GM18861 (cell line): ENCODE measurements around the gene TEN1.

Source experiments
- ATAC-seq: cut with Tn5 transposase; IDR thresholded peaks from one replicate; pipeline ENCODE4 v1.9.1; 2021; ENCODE audit not compliant: unreplicated experiment

TEN1 gene

DNA sequence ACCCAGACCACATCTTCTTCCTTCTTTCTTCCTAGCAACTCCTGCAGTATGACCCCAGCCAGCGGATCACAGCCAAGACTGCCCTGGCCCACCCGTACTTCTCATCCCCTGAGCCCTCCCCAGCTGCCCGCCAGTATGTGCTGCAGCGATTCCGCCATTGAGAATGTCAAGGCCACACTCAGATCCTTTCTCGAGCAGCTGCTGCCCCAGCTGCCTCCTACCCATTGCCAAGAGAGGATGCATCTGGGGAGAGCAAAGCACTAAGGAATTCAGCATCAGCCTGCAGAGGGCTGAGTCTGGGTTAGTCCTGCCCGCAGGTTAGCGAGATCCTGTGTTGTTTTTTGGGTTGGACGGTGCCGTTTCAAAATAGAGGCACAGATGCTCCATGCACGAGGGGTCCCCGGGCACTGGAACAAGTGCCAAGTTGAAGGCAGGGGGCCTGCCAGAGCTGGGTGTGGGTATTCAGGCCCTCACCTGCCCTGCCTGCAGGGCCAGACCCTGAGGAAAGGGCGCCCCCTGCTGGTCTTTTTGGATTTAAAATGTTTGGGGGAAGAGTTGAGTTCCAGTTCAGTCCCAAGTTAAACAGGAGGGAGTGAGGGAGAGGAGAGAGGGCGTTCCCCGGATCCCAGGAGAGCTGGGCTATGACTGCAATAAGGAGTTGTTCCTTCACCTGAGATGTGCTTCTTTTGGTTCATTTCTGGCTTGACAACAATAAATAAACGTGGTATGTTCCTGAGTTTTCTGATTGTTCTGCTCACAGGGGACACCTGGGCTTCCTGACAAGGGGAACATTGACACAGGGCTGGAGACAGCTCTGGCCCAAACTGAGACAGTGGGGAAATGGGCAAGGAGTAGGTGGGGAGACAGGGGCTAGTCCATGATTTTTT lies 26.5 kb downstream of the TEN1 start:
- ATAC-seq: no peak

DNA sequence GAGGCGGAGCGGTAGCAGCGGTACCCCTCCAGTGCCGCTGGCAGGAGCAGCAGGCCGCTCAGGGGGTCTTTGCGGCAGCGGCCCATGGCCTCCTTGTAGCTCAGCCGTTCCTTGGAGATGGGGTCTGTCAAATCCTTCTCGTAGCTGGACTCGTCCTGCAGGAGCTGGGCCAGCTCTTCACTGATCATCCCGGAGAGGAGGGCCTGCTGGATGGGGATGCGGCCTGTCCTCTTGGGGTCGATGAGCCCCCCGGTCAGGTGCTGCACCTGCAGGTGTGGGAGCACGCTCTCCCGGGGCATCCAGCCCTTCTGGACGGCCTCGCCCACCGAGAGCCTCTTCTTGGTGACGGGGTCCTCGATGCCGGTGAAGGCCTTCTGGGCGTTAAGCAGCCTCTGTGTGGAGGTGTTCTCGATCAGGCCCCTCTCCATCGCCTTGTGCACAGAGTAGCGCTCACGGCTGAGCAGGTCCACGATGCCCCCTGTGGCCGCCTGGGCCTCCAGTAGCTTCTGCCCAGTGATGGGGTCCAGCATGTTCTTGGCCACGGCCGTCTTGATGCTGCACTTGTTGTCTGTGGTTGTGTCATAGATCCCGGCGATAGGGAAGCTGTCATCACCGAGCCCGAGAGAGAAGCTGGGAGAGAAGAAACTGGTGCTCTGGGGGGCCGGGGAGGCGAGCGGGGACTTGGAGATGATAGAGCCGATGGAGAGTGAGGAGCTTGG lies 28.2 kb downstream of the TEN1 start:
- no peak for ATAC-seq

DNA sequence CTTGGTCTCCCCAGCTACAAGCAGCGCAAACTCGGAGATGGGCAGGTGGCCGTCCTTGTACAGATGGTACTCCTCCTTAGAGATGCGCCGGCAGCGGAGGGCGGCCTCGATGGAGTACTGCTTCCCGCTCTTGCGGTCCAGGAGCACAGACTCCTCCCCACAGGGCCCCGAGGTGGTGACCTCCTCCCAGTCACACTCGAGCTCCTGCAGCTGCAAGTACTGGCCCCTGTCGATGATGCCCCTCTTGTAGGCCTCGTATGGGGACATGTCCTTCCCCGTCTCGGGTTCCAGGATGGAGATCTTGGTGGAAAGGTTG lies 28.8 kb downstream of the TEN1 start:
- ATAC-seq: no peak

DNA sequence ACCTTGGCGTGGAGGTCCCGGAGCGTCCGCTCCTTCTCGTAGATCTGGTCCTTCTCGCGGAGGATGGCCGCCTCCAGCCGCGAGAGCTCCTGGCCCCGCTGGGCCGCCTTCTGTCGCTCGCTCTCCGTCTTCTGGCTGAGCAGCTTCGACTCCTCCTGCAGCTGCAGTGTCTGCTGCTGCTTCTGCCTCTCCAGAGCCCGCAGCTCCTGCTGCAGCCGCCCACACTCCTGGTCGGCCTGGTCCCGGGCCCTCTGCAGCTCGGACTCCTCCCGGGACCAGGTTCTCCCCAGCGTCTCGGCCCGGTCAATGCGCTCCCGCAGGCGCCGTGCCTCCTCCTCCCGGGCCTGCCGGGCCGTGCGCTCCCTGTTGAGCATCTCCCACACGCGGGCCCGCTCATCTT lies 29.2 kb downstream of the TEN1 start:
- no peak for ATAC-seq

DNA sequence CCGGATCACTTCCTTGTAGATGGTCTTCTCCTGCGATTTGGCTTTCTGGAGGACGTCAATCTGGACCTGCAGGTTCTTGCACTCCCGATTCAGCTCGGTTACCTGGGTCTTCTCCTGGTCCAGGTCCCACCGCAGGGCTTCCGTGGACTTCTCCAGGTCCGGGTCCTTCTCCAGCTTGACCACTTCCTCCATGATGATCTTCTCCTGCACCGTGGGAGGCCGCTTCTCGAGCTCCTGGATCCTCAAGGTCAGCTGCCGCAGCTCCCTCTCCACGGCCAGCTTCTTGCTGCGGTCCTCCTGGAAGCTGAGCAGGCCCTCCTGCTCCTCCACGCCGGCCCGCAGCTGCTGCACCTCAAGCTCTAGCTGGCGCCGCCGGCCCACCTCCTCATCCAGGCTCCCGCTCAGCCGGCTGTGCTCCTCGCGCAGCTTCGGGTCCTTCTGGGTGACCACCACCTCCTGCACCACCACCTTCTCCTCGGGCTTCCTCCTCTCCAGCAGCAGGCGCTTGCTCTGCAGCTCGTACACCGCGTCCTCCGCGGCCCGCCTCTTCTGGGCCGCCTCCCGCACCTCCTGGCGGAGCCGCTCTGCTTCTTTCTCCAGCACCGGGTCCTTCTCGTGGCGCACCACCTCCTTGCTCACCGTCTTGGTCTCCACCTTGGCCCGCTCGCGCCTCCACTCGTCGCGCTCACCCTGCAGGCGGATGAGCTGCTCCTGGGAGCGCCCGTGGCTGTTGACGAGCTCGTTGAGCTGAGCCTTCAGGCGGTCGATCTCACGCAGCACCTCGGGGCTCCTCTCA lies 29.8 kb downstream of the TEN1 start:
- ATAC-seq: no peak

DNA sequence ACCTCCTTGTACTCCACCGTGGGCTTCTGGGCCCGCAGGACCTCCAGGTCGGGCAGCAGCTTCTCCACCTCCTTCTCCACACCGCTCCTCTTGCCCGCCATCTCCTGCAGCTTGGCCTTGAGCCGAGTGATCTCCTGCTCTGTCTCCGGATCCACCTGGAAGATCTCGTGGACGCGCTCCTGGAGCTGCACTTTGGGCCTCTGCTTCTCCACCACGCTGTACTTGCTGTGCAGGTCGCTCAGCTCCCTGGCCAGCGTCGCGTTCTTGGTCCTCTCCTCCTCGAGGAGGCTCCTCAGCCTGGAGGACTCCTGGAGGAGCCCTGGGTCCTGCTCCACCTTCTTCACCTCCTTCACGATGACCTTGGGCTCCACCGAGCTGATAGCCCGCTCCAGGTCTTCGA lies 30.4 kb downstream of the TEN1 start:
- ATAC-seq: no peak

DNA sequence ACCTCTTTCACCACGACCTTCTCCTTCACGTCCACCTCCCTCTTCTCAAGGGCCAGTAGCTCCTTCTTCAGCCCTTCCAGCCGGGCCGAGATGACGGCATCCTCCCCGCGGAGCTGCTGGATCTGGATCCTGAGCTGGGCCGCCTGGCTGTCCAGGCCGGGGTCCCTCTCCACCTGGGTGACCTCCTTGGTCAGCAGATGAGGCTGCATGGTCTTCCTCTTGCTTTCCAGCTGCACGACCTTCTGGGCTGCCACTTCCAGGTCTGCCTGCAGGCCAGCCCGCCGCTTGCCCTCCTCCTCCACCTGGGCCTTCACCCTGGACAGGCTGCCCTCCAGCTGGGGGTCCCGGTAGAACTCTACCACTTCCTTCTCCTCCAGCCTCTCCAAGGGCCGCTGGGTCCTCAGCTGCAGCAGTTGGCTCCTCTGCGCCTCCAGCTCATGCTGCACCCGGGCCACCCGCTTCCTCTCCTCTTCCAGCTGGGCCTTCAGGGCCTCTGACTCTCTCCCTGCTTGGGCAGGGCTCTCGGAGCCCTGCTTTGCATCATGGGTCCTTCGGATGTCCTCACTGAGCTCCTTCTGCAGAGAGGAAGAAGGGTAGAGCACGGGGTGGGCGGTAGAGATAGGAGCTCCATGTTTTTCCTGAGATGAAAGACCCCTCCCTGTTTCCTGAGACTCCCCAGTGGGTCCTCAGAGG lies 31.1 kb downstream of the TEN1 start:
- no peak for ATAC-seq

DNA sequence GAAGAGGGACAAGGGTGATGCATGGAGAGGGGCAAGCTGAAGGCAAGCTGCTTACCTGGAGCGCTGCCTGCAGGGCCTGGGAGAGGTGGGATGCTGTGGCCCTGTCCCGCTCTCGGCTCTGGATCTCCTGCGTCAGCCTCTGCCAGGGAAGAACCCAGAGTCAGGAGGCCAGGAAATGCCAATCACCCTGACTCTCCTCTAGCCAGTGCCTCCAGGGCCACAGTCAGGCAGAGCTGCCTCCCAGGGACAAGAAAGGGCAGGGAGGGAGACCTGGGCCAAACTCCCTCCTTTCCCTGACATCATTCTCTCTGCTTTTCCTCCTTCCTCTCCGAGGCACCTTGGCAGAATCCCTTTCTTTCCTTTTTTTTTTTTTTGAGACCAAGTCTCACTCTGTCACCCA lies 32.9 kb downstream of the TEN1 start:
- no peak for ATAC-seq

DNA sequence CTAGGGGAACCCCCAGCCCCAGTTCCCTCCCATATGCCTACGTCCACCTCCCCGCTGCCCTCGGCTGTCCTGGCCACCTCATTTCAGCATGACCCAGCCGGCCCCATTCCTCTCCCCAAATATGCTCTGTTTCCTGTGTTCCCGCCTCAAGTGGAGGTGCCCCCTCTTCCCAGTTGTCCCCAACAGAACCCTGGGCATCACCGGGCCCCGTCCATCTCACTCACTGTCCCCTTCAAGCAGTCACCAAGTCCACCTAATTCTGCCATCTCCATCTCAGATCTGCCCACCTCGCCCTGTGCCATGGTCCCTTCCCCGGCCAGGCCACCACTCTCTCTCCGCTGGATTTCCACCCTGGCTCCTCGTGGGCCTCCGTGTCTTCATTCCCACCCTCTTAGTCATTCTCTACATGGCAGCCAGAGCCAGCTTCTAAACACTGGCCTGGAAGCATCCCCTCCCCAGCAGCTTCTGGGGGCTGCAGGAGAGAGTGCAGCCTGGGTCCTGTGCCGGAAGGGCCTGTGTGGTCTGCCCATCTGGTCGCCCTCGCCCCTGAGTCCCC lies 34.4 kb downstream of the TEN1 start:
- ATAC-seq: no peak

DNA sequence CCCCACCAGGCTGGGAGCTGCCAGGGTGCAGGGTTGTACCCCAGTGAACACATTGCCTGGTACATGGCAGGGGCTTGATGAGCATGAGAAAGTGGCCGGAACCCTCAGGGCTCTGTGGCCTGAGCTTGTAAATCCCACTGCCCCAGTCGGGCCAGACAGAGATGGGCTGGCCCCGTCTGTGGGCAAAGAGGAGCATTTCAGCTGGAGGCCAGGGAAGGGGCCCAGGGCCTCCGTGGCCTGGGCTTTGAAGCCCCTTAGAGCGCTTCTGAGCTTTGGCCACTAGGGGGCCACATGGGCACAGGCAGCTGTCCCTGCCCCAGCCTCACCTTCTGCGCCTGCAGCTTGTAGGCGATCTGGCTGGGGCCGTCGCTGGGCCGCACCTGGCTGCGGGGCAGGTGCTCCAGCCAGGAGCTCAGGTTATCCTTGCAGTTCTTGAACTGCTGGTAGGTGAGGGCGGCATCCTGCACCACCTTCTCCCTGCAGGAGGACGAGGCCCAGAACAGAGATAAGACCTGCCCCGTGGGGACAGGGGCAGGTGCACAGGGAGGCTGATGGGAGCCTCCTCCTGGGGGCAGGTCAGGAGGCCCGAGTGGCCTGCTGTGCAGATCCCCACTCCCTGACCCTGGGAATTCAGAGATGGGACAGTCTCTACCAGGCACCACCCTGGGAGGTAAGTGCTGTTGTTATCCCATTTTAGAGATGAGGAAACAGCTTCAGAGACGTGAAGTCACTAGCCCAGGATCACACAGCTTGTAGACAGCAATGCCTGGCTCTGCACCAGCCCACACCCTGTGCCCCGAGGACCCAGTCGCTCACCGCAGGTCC lies 35.3 kb downstream of the TEN1 start:
- no peak for ATAC-seq

DNA sequence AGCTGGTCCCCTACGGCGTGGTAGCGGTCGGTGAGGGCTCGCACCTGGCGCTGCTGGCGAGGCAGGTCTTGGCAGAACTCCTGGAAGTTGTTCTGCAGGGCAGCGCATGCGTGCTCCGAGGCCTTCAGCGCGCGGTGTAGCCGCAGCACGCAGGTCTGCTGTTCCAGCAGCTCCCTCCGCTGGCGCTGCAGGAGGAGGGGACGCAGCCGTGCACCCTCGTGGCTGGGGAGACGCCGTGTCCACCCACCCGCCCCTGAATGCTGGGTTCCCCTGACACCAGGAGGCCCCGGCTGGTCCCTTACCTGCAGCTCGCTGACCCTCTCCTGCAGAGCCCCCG lies 35.9 kb downstream of the TEN1 start:
- no peak for ATAC-seq

DNA sequence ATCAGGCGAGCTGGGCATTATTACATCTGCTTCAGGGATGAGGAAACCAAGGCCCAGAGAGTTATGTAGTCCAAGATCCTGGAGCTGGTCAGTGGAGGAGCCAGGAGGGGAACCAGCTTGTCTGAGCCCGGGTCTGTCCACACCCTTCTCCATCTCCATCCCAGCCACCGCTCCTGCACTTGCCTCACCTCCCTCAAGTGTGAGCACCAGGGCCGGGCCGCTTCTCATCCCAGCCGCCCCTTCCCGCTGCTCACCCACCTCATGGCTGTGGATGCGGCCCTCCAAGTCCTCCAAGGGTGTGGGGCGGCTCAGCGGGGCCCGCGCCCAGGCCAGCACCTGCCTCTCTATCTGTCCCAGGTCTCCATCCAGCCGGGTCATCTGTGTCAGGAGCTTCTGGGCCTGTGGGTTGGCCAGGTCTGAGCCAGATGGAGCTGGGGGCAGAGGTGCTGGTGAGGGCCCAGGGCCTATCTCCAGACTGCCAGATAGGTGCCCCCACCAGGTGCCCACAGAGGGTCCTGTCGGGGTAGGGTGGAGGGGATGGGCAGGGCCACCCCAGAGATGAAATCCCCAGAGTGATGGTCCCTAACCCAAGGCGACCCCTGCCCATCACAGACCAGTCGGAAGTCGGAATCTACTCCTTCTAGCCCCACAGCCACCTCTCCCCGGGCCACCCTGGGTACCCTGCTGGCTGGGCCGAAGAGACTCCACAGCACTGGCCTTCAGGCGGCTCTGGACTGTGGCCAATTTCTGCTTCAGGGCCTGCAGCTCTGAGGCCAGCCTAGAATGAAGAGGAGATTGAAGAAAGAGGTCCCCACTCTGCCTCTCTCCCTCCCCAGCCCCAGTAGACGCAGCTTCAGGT lies 38.7 kb downstream of the TEN1 start:
- no peak for ATAC-seq

DNA sequence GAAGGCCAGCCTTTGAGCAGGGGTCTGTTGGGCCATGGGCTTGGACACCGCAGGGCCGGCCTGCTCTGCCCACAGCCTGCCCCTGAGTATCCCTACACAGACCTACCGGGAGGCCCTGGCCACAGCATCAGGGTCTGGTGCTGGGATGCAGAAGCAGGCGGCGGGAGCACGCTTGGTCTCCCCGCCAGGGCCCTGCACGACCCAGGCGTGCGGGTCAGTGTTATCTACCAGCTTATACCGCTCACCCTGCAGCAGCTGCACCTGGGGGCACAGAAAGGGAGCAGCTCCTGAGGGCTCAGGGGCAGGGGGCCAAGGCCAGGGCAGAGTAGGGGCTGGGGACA lies 39.3 kb downstream of the TEN1 start:
- no peak for ATAC-seq

DNA sequence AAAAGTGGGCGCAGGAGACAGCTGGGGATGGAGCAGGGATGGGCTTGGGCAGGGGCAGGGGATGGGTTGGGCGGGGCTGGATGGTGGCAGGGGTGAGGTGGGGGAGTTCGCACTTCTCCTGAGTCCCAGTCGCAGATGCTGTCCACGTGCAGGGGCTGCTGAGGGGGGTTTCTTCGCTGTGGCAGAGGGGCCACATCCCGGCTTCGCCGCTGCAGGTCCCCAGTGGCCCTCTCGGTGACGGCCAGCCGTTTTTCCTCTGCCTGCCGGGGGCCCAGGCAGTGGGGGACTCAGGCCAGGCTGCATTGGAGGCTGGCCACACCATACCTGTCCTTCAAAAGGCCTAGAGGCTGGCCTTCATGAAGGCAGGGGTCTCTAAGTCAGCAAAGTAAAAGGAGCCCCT lies 39.8 kb downstream of the TEN1 start:
- no peak for ATAC-seq

DNA sequence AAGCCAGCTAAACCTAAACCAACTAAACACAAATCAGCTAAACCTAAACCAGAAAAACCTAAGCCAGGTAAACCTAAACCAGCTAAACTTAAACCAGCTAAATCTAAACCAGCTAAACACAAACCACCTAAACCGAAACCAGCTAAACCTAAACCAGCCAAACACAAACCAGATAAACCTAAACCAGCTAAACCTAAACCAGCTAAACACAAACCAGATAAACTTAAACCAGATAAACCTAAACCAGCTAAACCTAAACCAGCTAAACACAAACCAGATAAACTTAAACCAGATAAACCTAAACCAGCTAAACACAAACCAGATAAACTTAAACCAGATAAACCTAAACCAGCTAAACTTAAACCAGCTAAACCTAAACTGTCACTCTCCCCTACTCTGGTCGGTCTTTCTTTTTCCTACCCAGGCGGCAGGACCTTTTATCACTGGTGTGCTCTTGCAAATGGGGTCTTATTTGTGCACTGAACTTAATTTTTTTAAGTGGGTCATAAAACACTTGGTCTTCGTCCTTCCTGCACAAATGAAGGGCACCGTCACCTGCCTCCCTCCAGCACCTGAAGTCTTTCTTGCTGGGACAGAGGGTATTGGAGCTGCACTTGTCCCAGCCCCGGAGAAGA lies 40.9 kb downstream of the TEN1 start:
- no peak for ATAC-seq

DNA sequence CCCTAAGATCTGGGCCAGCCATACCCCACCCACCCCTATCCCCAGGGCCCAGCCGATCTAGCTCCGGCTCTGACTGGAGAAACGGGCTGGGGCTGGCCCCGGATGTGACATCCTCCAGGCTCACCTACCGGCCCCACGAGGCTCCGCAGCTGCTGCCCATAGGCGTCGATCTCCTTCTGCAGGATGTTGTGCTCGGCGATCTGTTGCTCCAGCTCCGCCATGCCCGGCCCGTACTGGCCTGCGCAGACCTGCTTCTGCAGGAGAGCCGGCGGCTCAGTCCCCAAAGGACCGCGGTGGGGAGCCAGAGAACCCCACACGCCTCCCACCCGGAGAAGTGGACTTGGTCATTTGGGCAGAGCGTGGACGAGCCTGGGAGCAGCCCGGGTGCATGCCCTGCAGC lies 43.2 kb downstream of the TEN1 start:
- no peak for ATAC-seq

DNA sequence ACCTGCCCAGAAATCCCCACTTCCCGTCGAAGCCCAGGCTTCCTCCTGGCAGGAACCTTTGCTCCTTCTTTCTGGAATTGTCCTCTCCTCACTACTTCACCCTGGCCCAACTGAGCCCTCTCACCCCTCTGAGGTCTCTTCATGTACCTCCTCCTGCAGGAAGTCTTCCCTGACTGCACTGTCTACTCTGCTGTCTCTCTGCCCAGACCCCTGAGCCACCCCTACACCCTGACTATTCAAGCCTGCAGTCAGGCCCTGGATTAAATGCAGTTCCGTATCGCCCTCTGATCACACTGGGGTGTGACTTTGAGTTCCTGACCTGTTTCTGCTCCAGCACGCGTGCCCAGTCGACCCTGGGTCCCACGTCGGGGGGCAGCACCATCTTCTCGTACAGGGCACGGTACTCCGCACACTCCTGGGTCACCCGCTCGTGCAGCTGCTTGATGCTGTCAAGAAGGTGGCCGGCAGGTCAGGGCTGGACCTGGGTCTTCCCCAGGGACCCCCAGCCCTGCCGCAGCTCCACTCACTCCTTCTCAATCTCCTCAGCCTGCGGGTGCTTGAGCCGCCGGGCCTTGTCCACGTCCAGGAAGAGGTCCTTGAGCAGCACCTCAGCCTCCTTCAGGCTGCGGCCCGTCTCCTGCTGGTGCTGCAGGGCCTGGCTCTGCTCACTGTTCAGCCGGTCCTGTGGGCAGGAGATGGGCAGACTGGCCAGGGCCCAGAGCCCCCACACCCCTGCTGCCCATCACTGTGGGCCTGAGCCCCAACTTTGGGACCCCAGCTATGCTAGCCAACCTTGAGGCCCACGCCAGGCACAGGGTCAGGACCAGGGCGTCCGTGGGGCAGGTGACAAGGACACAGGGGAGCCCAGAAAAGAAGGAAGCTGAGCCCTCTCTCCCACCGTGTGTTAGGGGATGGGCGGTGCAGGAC lies 44.2 kb downstream of the TEN1 start:
- no peak for ATAC-seq

DNA sequence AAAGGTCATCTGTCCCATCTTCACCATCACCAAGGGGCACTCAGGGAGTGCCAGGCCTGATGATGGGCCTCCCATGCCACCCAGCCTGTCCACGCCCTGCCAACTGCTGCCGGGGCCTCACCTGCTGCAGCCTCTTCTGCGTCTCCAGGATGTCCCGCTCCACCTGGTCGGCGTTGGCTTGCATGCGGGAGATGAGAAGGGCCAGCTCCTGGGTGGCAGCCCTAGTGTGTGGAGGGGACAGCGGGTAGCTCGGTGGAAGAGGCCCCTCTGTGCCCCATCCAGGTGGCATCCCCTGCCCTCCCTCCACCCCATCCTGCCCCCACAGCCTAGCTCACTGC lies 44.8 kb downstream of the TEN1 start:
- ATAC-seq: no peak
